ENCODE data around the gene PELI3.

PELI3 gene

DNA sequence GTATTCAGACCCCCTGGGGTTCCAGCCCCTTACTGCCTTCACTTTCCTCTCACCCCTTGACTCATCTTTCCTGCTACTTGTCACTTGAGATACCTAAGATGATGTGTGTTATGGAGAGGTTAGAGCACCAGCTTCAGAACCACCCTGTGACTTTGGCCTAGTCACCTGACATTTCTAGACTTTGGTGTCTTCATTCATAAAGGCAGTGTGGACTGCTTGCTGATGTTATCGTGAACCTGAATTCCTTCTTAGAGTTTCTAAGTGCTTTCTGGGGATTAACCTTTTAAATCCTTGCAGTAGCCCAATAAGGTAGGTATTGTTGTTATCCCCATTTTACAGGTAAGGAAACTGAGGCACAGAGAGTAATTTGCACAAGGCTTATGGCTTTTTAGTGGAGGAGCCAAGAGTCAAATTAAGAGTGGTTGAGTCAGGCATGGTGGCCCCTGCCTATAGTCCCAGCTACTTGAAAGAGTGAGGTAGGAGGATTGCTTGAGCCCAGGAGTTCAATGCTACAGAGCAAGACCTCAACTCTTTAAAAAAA is 38.6 kb downstream of the PELI3 start:
- DNase-seq (ENCODE audit: low spot score): no peak

DNA sequence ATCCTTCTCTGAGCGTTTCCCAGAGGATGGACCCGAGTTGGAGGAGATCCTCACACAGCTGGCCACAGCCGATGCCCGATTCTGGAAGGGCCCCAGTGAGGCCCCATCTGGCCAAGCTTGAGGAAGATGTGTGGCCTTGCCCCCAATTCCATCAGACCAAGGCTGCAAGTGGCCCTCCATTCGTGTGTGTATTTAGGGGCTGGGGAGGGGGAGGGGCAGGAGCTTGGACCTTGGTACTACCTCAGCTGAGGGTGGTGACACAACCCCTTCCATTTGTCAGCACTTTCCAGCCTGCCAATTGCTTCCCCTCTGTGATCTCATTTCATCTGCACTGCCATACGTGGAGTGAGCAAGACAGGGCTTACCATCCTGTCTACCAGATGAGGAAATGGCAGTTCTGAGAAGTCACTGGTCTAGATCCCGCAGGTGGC is 42.4 kb downstream of the PELI3 start:
- no peak for DNase-seq (ENCODE audit: low spot score)

DNA sequence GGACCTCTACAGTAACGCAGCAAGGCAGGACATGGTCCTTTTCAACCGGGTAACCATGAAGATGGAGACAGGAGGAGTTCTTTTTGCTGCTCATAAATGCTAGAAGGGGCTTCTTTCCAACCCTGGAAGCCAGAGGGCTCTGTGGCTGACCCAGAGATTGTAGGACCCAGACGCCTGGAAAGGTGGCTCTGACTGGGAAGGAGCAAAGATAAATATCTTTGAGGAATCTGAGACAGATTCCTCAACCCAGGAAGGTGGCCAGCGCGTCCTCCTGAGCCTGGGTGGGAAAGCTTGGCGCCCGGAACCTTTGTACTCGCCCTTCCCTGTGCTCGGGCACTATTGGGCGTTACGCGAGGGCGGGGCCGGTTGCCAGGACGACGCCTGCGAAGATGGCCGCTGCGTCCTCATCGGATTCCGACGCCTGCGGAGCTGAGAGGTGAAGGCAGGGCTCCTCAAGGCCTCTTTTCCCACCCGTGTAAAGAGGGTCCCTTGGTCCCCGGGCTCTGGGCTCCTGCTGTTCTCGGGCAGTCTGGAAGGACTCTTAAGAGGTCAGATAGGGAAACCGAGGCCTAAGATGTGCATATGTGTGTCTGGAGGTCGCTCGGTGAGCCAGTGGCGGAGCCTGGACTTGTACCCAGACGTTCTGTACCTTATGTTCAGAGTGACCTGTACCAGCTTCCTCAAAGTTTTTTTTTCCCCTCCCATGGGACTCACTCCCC is 43.7 kb downstream of the PELI3 start, which contains the start of gene BBS1:
BBS1 (plus strand) TSS at position 365 of the 719 bp plus-strand sequence; CDS start at position 390, 25 bp downstream.
- DNase-seq (ENCODE audit: low spot score): peak; percentile 69

DNA sequence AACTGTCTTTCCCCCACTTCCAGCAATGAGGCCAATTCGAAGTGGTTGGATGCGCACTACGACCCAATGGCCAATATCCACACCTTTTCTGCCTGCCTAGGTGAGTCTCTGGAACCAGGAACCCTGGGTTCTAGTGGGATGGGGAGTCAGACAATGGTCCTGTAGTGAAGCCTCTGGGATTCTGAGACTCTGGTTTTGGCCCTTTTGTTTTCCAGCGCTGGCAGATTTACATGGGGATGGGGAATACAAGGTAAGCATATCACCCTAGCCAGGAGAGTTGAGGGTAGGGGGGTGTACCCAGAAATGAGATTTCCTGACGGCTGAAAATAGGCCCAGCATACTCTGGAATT is 44.3 kb downstream of the PELI3 start:
- no peak for DNase-seq (ENCODE audit: low spot score)

DNA sequence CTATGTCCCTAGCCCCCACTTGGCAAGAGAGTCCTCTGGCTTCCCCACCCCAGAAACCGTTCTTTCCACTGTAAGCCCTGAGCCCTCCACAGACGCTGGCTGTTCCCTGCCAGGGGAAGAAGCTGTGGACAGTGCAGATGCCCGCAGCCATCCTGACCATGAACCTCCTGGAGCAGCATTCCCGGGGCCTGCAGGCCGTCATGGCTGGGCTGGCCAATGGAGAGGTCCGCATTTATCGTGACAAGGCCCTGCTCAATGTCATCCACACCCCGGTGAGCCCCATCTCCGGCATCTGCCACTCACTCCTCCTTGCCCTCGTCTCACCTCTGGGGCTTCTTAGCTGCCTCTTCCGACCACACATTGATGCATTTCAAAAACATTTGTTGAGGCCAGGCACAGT is 56.9 kb downstream of the PELI3 start:
- DNase-seq (ENCODE audit: low spot score): no peak

DNA sequence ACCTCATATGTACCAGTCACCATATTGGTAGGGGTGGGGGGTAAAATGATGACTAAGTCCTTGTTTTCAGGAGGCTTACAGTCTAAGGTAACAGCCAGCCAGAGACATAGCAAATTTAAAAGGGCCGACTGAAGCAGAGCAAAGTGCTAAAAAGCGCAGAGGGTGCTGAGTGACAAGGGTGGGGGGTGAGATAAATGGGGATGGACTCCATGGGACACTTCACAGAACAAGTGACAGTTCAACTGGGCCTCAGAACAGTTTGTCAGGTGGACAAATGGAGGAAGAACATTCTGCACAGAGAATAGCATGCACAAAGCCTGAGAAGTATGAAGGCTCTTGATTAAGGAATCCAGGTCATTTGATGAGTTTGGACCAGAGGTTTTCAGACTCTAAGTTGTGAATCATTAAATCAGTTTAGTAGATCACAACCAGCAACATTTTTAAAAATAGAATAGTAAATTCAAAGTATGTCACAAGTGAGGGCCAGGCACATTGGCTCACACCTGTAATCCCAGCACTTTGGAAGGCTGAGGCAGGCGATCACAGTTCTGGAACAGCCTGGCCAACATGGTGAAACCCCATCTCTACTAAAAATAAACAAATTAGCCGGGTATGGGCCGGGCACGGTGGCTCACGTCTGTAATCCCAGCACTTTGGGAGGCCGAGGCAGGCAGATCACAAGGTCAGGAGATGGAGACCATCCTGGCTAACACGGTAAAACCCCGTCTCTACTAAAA is 57.8 kb downstream of the PELI3 start:
- no peak for DNase-seq (ENCODE audit: low spot score)
